CD4-positive, alpha-beta T cell (primary cell): ENCODE results near the gene MANSC4. TPM values are rescaled to one million over a fixed set of nuclear protein-coding genes. Genes with fewer than 3 reads are reported as not detected.

Experiments
- ATAC-seq: fragments of 200-7000 bp; cut with Tn5 transposase; one replicate; pipeline ENCODE4 v1.10.0; 2022; ENCODE audit warnings: mild to moderate bottlenecking; ENCODE audit not compliant: poor library complexity
- CTCF ChIA-PET: fragments of 350-600 bp; sonication (Branson Sonifier 250); formaldehyde crosslinking; loops from one replicate; lab custom pipeline; 2021; ENCODE audit warnings: antibody characterized with exemption, inconsistent platforms; lab: Charles Lee
- POLR2A ChIA-PET: fragments of 350-600 bp; sonication (Branson Sonifier 250); formaldehyde crosslinking; loops from one replicate; lab custom pipeline; 2021; ENCODE audit warnings: antibody characterized with exemption, inconsistent platforms; lab: Charles Lee
- DNase-seq, 14 experiments: peaks; one replicate each; pipeline ENCODE4 v3.0.0-alpha.2; 2013 to 2020; ENCODE audit warnings: mixed read lengths in 2 of 14
- H3K27ac ChIP-seq, 2 donors: one replicate each; pipeline versions ENCODE4 v1.5.1 to v1.7.0; 2013; ENCODE audit warnings: low read length in 2 of 2, low read depth in 1 of 2, mild to moderate bottlenecking in 1 of 2
- H3K27me3 ChIP-seq, 2 experiments: 1 replicate in 1 of 2; 2 replicates in 1 of 2; pipeline versions ENCODE4 v1.6.1 to v1.7.0; 2013; ENCODE audit warnings: low read length in 2 of 2, control low read depth in 1 of 2, mild to moderate bottlenecking in 1 of 2, moderate library complexity in 1 of 2; ENCODE audit not compliant: insufficient read depth in 2 of 2, control insufficient read depth in 1 of 2
- H3K36me3 ChIP-seq: one replicate; pipeline ENCODE4 v1.6.1; 2013; ENCODE audit warnings: low read length, control low read depth; ENCODE audit not compliant: insufficient read depth
- H3K4me1 ChIP-seq: one replicate; pipeline ENCODE4 v1.6.1; 2013; ENCODE audit warnings: low read length, control low read depth; ENCODE audit not compliant: insufficient read depth
- H3K4me3 ChIP-seq: one replicate; pipeline ENCODE4 v1.5.1; 2013; ENCODE audit warnings: mild to moderate bottlenecking, low read length, moderate library complexity
- H3K9me3 ChIP-seq, 2 experiments: 1 replicate in 1 of 2; 2 replicates in 1 of 2; pipeline versions ENCODE4 v1.6.1 to v1.7.0; 2013; ENCODE audit warnings: low read length in 2 of 2, mild to moderate bottlenecking in 2 of 2, control low read depth in 1 of 2, moderate library complexity in 1 of 2; ENCODE audit not compliant: control insufficient read depth in 1 of 2, insufficient read depth in 1 of 2
- H3K27ac Mint-ChIP-seq: one replicate; pipeline ENCODE4 v1.8.0; 2020; ENCODE audit warnings: mixed read lengths
- H3K27me3 Mint-ChIP-seq: one replicate; pipeline ENCODE4 v1.8.0; 2021; ENCODE audit warnings: mixed read lengths
- H3K36me3 Mint-ChIP-seq: one replicate; pipeline ENCODE4 v1.8.0; 2021; ENCODE audit warnings: low read depth, mixed read lengths
- H3K4me1 Mint-ChIP-seq: one replicate; pipeline ENCODE4 v1.8.0; 2021; ENCODE audit warnings: low read depth, mixed read lengths
- H3K4me3 Mint-ChIP-seq: one replicate; pipeline ENCODE4 v1.8.0; 2020; ENCODE audit warnings: mild to moderate bottlenecking, mixed read lengths
- H3K9me3 Mint-ChIP-seq: one replicate; pipeline ENCODE4 v1.8.0; 2020; ENCODE audit warnings: mixed read lengths
- CTCF ChIP-seq: fragments of 200-600 bp; IDR thresholded peaks from one replicate; pipeline ENCODE4 v1.8.0; 2022; ENCODE audit warnings: antibody characterized with exemption, mild to moderate bottlenecking
- intact Hi-C, 2 experiments: fragments of 100-400 bp; cut with DNase I in 1 of 2; cut with micrococcal nuclease in 1 of 2; formaldehyde crosslinking; loops; one replicate each; pipeline versions ENCODE4 v1.15.1 to v1.9.0; 2023 to 2025; cut with DNase I, micrococcal nuclease
- total RNA-seq, 174 experiments: library from RNA in 2 of 174; stranded (reverse) in 2 of 174; gene quantifications; one replicate each; pipeline ENCODE4 v1.2.3 and lab custom pipeline; 2021 to 2026

The MANSC4 gene
- total RNA-seq, 2 experiments from 2014 or later: not detected

DNA sequence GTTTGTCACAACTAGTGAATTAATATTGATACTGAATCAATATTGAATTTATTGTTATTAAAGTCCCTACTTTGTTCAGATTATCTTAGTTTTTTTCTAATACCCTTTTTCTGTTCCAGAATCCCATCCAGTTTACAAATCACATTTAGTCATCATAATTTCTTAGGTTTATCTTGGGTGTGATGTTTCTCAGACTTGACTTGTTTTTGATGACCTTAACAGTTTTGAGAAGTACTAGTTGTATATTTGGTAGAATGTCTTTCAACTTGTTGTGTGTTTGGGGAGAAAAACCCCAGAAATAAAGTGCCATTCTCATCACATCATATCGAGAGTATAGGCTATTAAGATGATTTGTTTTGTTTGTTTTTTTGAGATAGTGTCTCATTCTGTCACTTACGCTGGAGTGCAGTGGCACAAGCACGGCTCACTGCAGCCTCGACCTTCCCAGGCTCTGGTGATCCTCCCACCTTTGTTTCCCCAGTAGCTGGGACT lies 49.9 kb downstream of the MANSC4 start:
- ATAC-seq: no peak
- Mint-ChIP-seq H3K4me1 (no peaks in the 10 kb centered on the region), H3K27ac (no peak overlapping the region), H3K4me3 (no peak overlapping the region), H3K36me3 (peaks cover 80% of the 10 kb centered on the region), H3K9me3 (no peaks in the 10 kb centered on the region), H3K27me3 (no peaks in the 10 kb centered on the region)
- H3K27me3 ChIP-seq: no peaks in the 10 kb centered on the region
- no peaks in the 10 kb centered on the region for H3K9me3 ChIP-seq
- ChIA-PET CTCF (no interaction called here), POLR2A (no interaction called here)
- TF ChIP-seq CTCF: no peak
- no peak overlapping the region for H3K27ac ChIP-seq
- no peak for DNase-seq
- H3K36me3 ChIP-seq: peaks cover 46% of the 10 kb centered on the region
- intact Hi-C loops: loop anchor here (5.0 to 10.0 kb wide), 2 partner anchors 1142 to 1585 kb away; no protein-coding TSS in a partner anchor
- H3K4me1 ChIP-seq: no peaks in the 10 kb centered on the region
- no peak overlapping the region for H3K4me3 ChIP-seq

DNA sequence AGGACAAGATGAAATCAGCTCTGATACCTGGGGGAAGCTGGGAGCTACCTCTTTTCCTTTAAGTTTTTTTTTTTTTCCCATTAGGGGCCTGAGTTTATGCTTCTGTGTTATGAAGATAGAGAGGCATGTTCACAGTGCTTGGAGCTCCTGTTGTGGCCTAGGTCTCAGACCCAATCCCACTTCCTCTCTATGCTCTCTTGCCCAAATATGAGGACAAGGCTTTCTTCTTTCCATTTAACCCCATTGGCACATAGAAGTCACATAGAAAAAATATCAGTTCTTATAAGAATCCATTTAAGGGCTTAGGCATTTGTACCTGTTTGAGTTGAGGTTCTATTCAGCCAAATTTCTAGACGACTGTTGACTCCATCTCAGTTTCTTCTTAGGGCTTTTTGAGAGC lies 56.8 kb downstream of the MANSC4 start:
- ChIA-PET CTCF (no interaction called here), POLR2A (no interaction called here)
- no peak for DNase-seq
- Histone ChIP-seq H3K4me1 (no peaks in the 10 kb centered on the region), H3K27ac (no peak overlapping the region), H3K36me3 (peaks cover 45% of the 10 kb centered on the region), H3K27me3 (no peaks in the 10 kb centered on the region), H3K4me3 (no peak overlapping the region), H3K9me3 (no peaks in the 10 kb centered on the region)
- no peak for ATAC-seq
- Mint-ChIP-seq H3K27me3 (no peaks in the 10 kb centered on the region), H3K4me3 (no peak overlapping the region), H3K9me3 (no peaks in the 10 kb centered on the region), H3K4me1 (no peaks in the 10 kb centered on the region), H3K36me3 (peaks cover 68% of the 10 kb centered on the region), H3K27ac (no peak overlapping the region)
- TF ChIP-seq CTCF: no peak
- intact Hi-C loops: no loop called here

Other genes starting within 250 kb of the MANSC4 start
- not detected for gene REP15, start 83.8 kb downstream of the MANSC4 start, total RNA-seq
- gene MRPS35, start 69.4 kb downstream of the MANSC4 start, total RNA-seq: 10 to 100 TPM; 22.1 to 23.9 TPM
- 10 to 100 TPM; 12.8 to 13.2 TPM for gene KLHL42, start within 50 bp of the MANSC4 start, total RNA-seq
- not detected for gene PTHLH, start 192.5 kb upstream of the MANSC4 start, total RNA-seq